AG10803 (cell line): ENCODE measurements around the gene BAK1.
A peak's percentile ranks its signal among the peaks of the same experiment; 100 is the strongest.

Source experiments
- DNase-seq: peaks from one replicate; pipeline ENCODE4 v3.0.0; 2010; ENCODE audit warnings: low read depth
- H3K4me3 ChIP-seq: 2 replicates; pipeline ENCODE4 v1.5.1; 2011; ENCODE audit warnings: mild to moderate bottlenecking, low read length, control low read depth
- CTCF ChIP-seq: conservative IDR thresholded peaks from 2 replicates; pipeline ENCODE4 v1.5.1; 2011; ENCODE audit warnings: mild to moderate bottlenecking, low read length, control low read depth, inconsistent platforms

Gene BAK1

DNA sequence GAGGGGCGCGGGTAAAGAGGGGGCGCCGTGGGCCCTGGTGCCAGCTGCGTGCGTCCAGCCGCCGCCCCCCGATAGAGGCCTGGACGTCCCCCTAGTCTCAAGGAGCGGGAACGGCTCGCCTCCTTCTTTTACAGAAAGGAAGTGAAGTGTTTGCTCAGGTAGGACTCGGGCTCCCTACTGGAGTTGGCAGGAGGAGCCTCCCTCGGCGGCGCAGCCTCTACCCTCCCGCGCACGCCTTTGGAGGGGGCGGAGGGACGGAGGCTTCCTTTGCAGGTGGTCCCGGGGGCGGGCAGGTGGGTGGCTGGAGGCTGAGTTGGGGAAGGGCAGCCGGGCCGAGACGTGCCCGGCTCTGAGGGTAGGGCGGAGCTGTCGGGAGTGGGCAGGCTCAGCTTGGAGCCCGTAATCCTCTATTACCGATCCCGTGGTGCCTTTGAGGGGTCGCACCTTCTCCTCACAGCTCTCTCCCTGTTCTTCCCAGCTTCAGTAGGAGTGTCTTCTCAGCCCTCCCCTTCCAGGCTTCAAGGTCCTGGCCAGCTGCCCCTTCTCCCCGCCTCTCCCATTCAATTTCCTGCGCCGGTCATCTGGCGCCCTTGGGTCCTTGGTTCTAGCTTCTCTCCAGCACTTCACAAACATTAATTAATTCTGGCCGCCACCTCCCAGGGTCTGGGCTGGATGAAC, 41.8 kb upstream of the BAK1 start:
- DNase-seq = peak; percentile 39
- TF ChIP-seq CTCF = no peak
- peak overlapping the region; percentile 75 for H3K4me3 ChIP-seq

DNA sequence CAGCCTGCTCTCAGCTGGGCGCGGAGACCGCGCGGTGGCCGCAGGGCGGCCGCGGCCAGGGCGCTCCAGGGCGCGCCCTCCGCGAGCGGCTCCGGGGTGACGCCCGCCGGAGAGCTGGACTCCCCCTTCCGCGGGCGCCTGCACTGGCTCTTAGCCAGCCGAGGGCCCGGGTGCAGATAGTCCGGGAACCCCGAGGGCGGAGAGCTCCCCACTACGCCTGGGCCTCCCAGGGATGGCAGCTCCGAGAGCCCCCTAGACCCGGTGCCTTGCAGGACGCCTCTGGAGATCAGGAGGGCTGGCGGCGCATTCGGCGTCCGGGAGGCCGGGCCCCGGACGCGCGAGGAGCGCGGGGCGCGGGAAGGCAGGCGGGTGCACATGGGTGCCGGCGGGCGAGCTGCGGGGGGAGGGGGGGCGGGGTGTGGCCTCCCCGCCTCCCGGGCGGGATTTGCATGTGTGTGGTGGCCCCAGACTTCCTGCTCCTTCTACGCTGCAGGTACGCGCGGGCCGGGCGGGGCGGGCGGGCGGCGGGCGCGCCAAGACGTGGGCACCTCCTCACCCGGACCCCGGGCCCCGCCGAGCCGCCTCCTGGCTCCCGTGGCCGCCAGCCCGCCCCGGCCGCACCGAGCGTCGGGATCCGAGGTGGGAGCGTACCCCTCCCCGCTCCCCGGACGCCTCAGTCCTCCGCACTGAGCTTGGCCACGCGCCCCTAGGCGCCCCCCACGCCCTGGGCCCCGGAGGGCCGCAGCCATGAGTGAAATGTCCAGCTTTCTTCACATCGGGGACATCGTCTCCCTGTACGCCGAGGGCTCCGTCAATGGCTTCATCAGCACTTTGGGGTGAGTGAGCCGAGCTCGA, 41.0 kb upstream of the BAK1 start, which contains the start of gene ITPR3:
ITPR3 (plus strand) TSS at position 467 of the 855 bp plus-strand sequence; CDS start at position 748, 281 bp downstream.
- no peak for TF ChIP-seq CTCF
- H3K4me3 ChIP-seq = peak within 1 kb of the TSS; percentile 75
- DNase-seq = peak; percentile 42

DNA sequence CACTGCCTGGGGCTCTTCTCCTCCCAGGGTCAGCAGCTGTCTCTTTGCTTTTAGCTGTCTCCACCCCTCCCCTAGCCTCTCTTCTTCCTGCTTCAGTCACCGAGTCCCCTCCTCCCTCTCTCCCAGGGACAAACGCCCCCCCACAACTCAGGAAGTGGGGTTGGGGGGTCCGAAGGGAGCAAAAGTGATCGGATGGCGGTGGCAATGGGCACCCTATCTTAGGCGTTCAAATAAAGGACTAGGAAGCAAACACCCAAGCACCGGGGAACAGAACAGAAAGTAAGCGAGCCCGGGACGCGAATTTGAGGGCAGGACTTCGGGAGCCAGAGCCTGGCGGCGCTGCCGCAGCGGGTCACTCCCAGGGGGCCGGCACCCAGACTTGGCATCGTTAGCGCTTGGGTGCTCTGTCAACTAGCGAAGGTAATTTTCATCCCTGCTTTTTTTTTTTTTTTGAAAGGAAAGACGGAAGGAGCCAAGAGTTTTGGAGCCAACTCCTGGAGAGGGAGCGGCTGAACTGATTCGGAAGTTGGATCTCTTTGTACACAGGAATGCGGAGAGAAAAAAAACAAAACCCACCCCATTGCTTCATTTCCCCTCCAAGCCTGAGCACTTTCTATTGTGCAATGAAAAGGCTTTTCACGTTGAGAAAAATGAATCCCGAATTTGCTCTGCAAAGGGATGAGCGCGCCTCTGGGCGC, 40.2 kb upstream of the BAK1 start:
- DNase-seq = peak; percentile 78
- H3K4me3 ChIP-seq = peak overlapping the region; percentile 75
- TF ChIP-seq CTCF = no peak

DNA sequence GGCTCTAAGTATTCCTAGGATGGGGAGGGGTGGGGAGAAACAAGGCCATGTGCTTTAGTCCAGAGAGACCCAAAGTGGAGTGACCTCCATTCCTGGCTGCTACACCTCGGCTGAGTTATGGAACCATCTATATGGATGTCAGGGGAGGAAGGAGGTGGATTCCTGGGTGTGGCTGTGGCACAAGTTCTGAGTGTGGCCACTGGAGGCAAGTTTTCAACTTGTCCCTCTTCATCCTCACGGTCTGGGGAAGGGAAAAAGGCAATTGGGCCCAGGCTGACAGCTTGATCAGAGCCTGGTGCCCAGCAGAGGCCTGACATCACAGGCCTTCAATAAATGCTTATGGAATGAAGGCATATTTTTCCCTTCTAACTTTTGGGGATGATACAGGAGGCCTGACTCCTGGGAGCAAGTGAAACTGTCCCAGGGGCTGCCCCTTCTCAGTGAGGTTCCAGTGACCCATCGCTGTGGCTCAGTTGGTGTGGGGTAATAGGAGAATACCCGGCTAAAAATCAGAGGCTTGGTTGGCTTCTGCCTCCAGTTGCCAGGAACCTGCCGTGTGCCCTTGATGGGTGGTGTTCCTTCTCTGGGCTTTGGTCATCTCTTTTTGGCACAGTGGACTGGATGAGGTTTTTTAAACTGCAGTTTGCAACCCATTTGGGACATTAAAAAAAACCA, 39.2 kb upstream of the BAK1 start:
- no peak overlapping the region for H3K4me3 ChIP-seq

DNA sequence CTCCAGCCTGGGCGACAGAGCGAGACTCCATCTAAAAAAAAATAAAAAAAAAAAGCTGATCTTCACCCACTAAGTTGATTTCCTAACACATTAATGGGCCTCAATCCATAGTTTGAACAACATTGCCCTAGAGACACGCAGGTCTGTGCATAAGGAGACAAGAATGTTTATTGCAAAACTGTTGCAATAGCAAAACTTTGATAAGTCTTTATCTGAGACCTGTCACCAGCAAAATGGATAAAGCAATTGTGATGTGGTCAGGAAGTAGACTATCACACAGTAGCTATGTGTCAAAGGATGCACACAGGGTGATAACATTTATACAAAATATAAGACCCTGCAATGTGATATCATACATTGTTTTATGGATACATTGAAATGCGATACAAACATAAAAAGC, 36.8 kb upstream of the BAK1 start:
- H3K4me3 ChIP-seq = no peak overlapping the region
- TF ChIP-seq CTCF = no peak
- no peak for DNase-seq

More for the DNA sequence above, 39.2 kb upstream of the BAK1 start:
- DNase-seq = no peak
- TF ChIP-seq CTCF = 0 out of 2 replicates have a peak, but pooled peaks have one; percentile 14

GRCh38 chr6:33616113-33616512, 36.0 kb upstream of the BAK1 start:
- no peak overlapping the region for H3K4me3 ChIP-seq
- TF ChIP-seq CTCF = no peak
- no peak for DNase-seq
